ENCODE results near the gene BBS7. TPM values are rescaled to one million over a fixed set of nuclear protein-coding genes. Genes with fewer than 3 reads are reported as not detected.

The BBS7 gene
- polyA plus RNA-seq, 3 donors: 4.2 to 6.6 (median 5.5) TPM

GRCh38 chr4:121877041-121877773, 6.9 kb upstream of the BBS7 start:
- Mint-ChIP-seq H3K36me3 (no peaks in the 10 kb centered on the region), H3K27ac (no peak overlapping the region), H3K4me3 (peak overlapping the region in 1 of 2 donors; percentile 14), H3K4me1 (peaks cover 9% of the 10 kb centered on the region), H3K27me3 (ENCODE audit: low read depth in 3 of 3) (peaks cover 10 to 19% (median 11%) of the 10 kb centered on the region in 3 donors), H3K9me3 (no peaks in the 10 kb centered on the region)
- intact Hi-C loops (cut with micrococcal nuclease): no loop called here
- no CpG with 5 or more reads among the region's 4 CpGs for WGBS (ENCODE audit: insufficient coverage)
- H3K27ac ChIP-seq (ENCODE audit: low read depth in 1 of 2, low read length in 2 of 2): no peak overlapping the region
- DNase-seq: no peak
- no peak overlapping the region for H3K4me3 ChIP-seq (replicated peaks in 1 of 3; ENCODE audit: low read depth in 2 of 3, low read length in 3 of 3)
- H4K20me1 ChIP-seq (ENCODE audit: insufficient read depth, low read length): no peaks in the 10 kb centered on the region
- H3K36me3 ChIP-seq (replicated peaks in 1 of 2; ENCODE audit: control insufficient read depth in 1 of 2, insufficient read depth in 2 of 2, low read length in 2 of 2): no peaks in the 10 kb centered on the region
- no peak overlapping the region for H2AFZ ChIP-seq (ENCODE audit: insufficient read depth, low read depth, low read length, poor library complexity, severe bottlenecking)
- no peaks in the 10 kb centered on the region for H3K9me3 ChIP-seq (replicated peaks in 1 of 2; ENCODE audit: control insufficient read depth in 1 of 2, insufficient read depth in 1 of 2, low read length in 2 of 2)
- TF ChIP-seq, protein P1, sequence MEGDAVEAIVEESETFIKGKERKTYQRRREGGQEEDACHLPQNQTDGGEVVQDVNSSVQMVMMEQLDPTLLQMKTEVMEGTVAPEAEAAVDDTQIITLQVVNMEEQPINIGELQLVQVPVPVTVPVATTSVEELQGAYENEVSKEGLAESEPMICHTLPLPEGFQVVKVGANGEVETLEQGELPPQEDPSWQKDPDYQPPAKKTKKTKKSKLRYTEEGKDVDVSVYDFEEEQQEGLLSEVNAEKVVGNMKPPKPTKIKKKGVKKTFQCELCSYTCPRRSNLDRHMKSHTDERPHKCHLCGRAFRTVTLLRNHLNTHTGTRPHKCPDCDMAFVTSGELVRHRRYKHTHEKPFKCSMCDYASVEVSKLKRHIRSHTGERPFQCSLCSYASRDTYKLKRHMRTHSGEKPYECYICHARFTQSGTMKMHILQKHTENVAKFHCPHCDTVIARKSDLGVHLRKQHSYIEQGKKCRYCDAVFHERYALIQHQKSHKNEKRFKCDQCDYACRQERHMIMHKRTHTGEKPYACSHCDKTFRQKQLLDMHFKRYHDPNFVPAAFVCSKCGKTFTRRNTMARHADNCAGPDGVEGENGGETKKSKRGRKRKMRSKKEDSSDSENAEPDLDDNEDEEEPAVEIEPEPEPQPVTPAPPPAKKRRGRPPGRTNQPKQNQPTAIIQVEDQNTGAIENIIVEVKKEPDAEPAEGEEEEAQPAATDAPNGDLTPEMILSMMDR (IDR thresholded peaks at IDR 0.05): no peak
- no peaks in the 10 kb centered on the region for H3K79me2 ChIP-seq (ENCODE audit: insufficient read depth, low read length)
- H3K9ac ChIP-seq (ENCODE audit: insufficient read depth, low read length, poor library complexity, severe bottlenecking): no peak overlapping the region
- H3K4me2 ChIP-seq (replicated peaks; ENCODE audit: extremely low read depth, low read length, poor library complexity, severe bottlenecking): no peak overlapping the region
- no peaks in the 10 kb centered on the region for H3K4me1 ChIP-seq (ENCODE audit: control insufficient read depth in 1 of 2, insufficient read depth in 2 of 2, low read length in 2 of 2)
- peaks cover 7 to 13% of the 10 kb centered on the region in 2 donors for H3K27me3 ChIP-seq (ENCODE audit: control insufficient read depth in 2 of 2, insufficient read depth in 2 of 2, low read length in 2 of 2)

- H3K9me3 Mint-ChIP-seq: no peaks in the 10 kb centered on the region
- intact Hi-C loops (cut with micrococcal nuclease): no loop called here
- Histone ChIP-seq H3K4me2 (replicated peaks; ENCODE audit: extremely low read depth, low read length, poor library complexity, severe bottlenecking) (no peak overlapping the region), H3K4me3 (replicated peaks in 1 of 3; ENCODE audit: low read depth in 2 of 3, low read length in 3 of 3) (no peak overlapping the region), H3K9ac (ENCODE audit: insufficient read depth, low read length, poor library complexity, severe bottlenecking) (no peak overlapping the region), H4K20me1 (ENCODE audit: insufficient read depth, low read length) (no peaks in the 10 kb centered on the region), H3K27ac (ENCODE audit: low read depth in 1 of 2, low read length in 2 of 2) (no peak overlapping the region), H3K79me2 (ENCODE audit: insufficient read depth, low read length) (no peaks in the 10 kb centered on the region), H3K36me3 (replicated peaks in 1 of 2; ENCODE audit: control insufficient read depth in 1 of 2, insufficient read depth in 2 of 2, low read length in 2 of 2) (no peaks in the 10 kb centered on the region), H3K9me3 (replicated peaks in 1 of 2; ENCODE audit: control insufficient read depth in 1 of 2, insufficient read depth in 1 of 2, low read length in 2 of 2) (no peaks in the 10 kb centered on the region), H3K4me1 (ENCODE audit: control insufficient read depth in 1 of 2, insufficient read depth in 2 of 2, low read length in 2 of 2) (no peaks in the 10 kb centered on the region), H3K27me3 (ENCODE audit: control insufficient read depth in 2 of 2, insufficient read depth in 2 of 2, low read length in 2 of 2) (peaks cover 7 to 13% of the 10 kb centered on the region in 2 donors), H2AFZ (ENCODE audit: insufficient read depth, low read depth, low read length, poor library complexity, severe bottlenecking) (no peak overlapping the region)
- peaks cover 11 to 16% (median 12%) of the 10 kb centered on the region in 3 donors for H3K27me3 Mint-ChIP-seq (ENCODE audit: low read depth in 3 of 3)
- peak overlapping the region in 1 of 7 donors; percentile 37 for H3K27ac Mint-ChIP-seq
- no peaks in the 10 kb centered on the region for H3K36me3 Mint-ChIP-seq
- WGBS (ENCODE audit: insufficient coverage): 100% methylated on average over 4 of the region's 6 CpGs
- DNase-seq: no peak
- TF ChIP-seq, protein P1 (IDR thresholded peaks at IDR 0.05): no peak
- H3K4me3 Mint-ChIP-seq: no peak overlapping the region
- H3K4me1 Mint-ChIP-seq: peaks cover 6% of the 10 kb centered on the region
Measured at GRCh38 chr4:121876070-121876469, 5.8 kb upstream of the BBS7 start.
